Measurements from ENCODE around the gene F11R. TPM values are rescaled to one million over a fixed set of nuclear protein-coding genes. Genes with fewer than 3 reads are reported as not detected.
A peak's percentile ranks its signal among the peaks of the same experiment; 100 is the strongest.

Gene F11R
- total and polyA plus RNA-seq, 10 of the 15 experiments (the other 5 are each of a cell fraction or from before 2014, with no cell fraction given) = 15.3 to 80.9 (median 24.3) TPM

- intact Hi-C loops (cut with micrococcal nuclease; ENCODE audit: unreplicated experiment) = loop anchor here (1.0 kb wide), 2 partner anchors 100 to 142 kb away; no protein-coding TSS in a partner anchor
- H3K9ac ChIP-seq (ENCODE audit: control insufficient read depth, insufficient read depth, low read length) = no peak overlapping the region
- POLR2A ChIA-PET = interaction anchor here (0.6 to 1.7 kb wide), 12 partner anchors 10 to 100 kb away, joined by 3 to 13 read pairs (median 4); partner anchors contain the start of genes ARHGAP30, KLHDC9 and TSTD1
- 0% methylated on average over 1 of the region's 1 CpG for WGBS (ENCODE audit: insufficient coverage, insufficient replicate concordance, low lambda C conversion rate, missing lambda C conversion rate)
- BruUV-seq (replicated peaks) = no TSS peak
- ATAC-seq = peak; percentile 93
- FAIRE-seq = peak; percentile 83
- in situ Hi-C loops (cut with MboI) = no loop called here
- RAD21 ChIA-PET (ENCODE audit: unreplicated experiment) = interaction anchor here (0.8 to 2.5 kb wide), 28 partner anchors 8 to 319 kb away, joined by 3 to 42 read pairs (median 5); partner anchors contain the start of genes ARHGAP30, DEDD, F11R and KLHDC9
- H2AFZ ChIP-seq (ENCODE audit: control insufficient read depth, low read depth, low read length) = no peak overlapping the region
- peak overlapping the region; percentile 33; the same call in 1 of the 2 replicates for H3K27ac ChIP-seq (ENCODE audit: control insufficient read depth, insufficient read depth)
- CTCF ChIA-PET = interaction anchor here (0.6 to 9.7 kb wide), 40 partner anchors 9 to 384 kb away, joined by 3 to 147 read pairs (median 5); partner anchors contain the start of genes ARHGAP30, B4GALT3, DEDD and F11R
- peaks cover 5 to 17% of the 10 kb centered on the region in 2 experiments; a peak in 3 of 4 replicates for H3K36me3 ChIP-seq (ENCODE audit: control insufficient read depth in 2 of 2, insufficient read depth in 2 of 2, low read length in 1 of 2)
- SMC1A ChIA-PET (ENCODE audit: uncharacterized antibody, unreplicated experiment) = interaction anchor here (0.6 to 4.7 kb wide), 32 partner anchors 9 to 743 kb away, joined by 3 to 70 read pairs (median 4); partner anchors contain the start of genes ARHGAP30, DEDD, F11R and ITLN2
- H3K79me2 ChIP-seq (ENCODE audit: control insufficient read depth, insufficient read depth, low read length) = no peaks in the 10 kb centered on the region
- peaks cover 3% of the 10 kb centered on the region; the same call in 1 of the 2 replicates for H3K4me1 ChIP-seq (ENCODE audit: control insufficient read depth, insufficient read depth, low read length)
- H3K4me2 ChIP-seq (ENCODE audit: control insufficient read depth, insufficient read depth) = no peak overlapping the region
- no peaks in the 10 kb centered on the region for H3K9me3 ChIP-seq (replicated peaks; ENCODE audit: control insufficient read depth, insufficient read depth, low read length)
- no peak for DNase-seq (ENCODE audit: low read depth, low spot score)
- no peak for TF ChIP-seq ELK1 (IDR thresholded peaks at IDR 0.05; ENCODE audit: low read depth, low read length)
- TF ChIP-seq CTCF (IDR thresholded peaks at IDR 0.05 in 2 of 3, conservative IDR thresholded peaks at IDR 0.05 in 1 of 3; ENCODE audit: control insufficient read depth in 2 of 3, extremely low read depth in 1 of 3, insufficient read depth in 1 of 3, low read depth in 3 of 3, low read length in 3 of 3) = peak; percentile 65 to 80 (median 72)
- TF ChIP-seq NR2C1 (IDR thresholded peaks at IDR 0.05) = no peak
- TF ChIP-seq IKZF2 (IDR thresholded peaks at IDR 0.05) = peak in 1 of 2 experiments; percentile 34; a peak in 1 of 4 replicates
- 0 out of 2 replicates have a peak, but pooled peaks have one; percentile 44 for TF ChIP-seq SMARCA5 (IDR thresholded peaks at IDR 0.05)
- TF ChIP-seq YY1 (IDR thresholded peaks at IDR 0.05; ENCODE audit: low read depth, low read length) = peak; percentile 58; the same call in 1 of the 2 replicates
- TF ChIP-seq LARP7 (IDR thresholded peaks at IDR 0.05) = no peak
- peak; percentile 85 for TF ChIP-seq RAD21 (IDR thresholded peaks at IDR 0.05; ENCODE audit: insufficient read depth, low read depth, low read length)
- 0 out of 2 replicates have a peak, but pooled peaks have one; percentile 45 for TF ChIP-seq CBX5 (IDR thresholded peaks at IDR 0.05; ENCODE audit: low read depth)
- 0 out of 2 replicates have a peak, but pooled peaks have one; percentile 22 for TF ChIP-seq IKZF1 (conservative IDR thresholded peaks at IDR 0.05)
- TF ChIP-seq SMC3 (IDR thresholded peaks at IDR 0.05; ENCODE audit: borderline replicate concordance, low read length) = peak; percentile 71; the same call in 1 of the 2 replicates
- peak; percentile 26; the same call in 1 of the 2 replicates for TF ChIP-seq RUNX3 (IDR thresholded peaks at IDR 0.05; ENCODE audit: low read length)
- H3K4me3 ChIP-seq = no peak overlapping the region
- no peaks in the 10 kb centered on the region for H3K27me3 ChIP-seq (replicated peaks in 1 of 2; ENCODE audit: control insufficient read depth in 2 of 2, insufficient read depth in 2 of 2, low read length in 1 of 2)
- no peaks in the 10 kb centered on the region for H4K20me1 ChIP-seq (ENCODE audit: control insufficient read depth, insufficient read depth)
Measured at GRCh38 chr1:160997323-160998038, 23.5 kb downstream of the F11R start.

All from GM12878 (cell line).